ENCODE results near the gene PHB1. TPM values are rescaled to one million over a fixed set of nuclear protein-coding genes. Genes with fewer than 3 reads are reported as not detected.

PHB1 gene
- total RNA-seq: 100 to 1,000 TPM; 390 to 404 TPM

GRCh38 chr17:49414622-49415350, at the start of gene PHB1:
Gene PHB1, minus strand, starts transcription at chr17:49414882. Its CDS starts 1,618 bp downstream, at chr17:49413264.
- Mint-ChIP-seq H3K36me3 (ENCODE audit: low read depth) (peaks cover 21% of the 10 kb centered on the region), H3K4me1 (ENCODE audit: low read depth) (peaks cover 32% of the 10 kb centered on the region), H3K9me3 (no peaks in the 10 kb centered on the region), H3K4me3 (peak within 1 kb of the TSS; percentile 100), H3K27ac (peak within 1 kb of the TSS; percentile 78), H3K27me3 (ENCODE audit: low read depth) (no peaks in the 10 kb centered on the region)
- peak; percentile 99 for DNase-seq
- CTCF ChIA-PET: interaction anchor here (0.5 to 2.1 kb wide), 7 partner anchors 16 to 1012 kb away, joined by 3 to 14 read pairs (median 3); no protein-coding TSS in a partner anchor
- intact Hi-C loops (cut with micrococcal nuclease): loop anchor here (1.0 to 5.0 kb wide), 6 partner anchors 53 to 374 kb away; partner anchors contain the start of genes KAT7, NGFR and SPOP

GRCh38 chr17:49464049-49464448, 49.4 kb upstream of the PHB1 start:
- H3K36me3 Mint-ChIP-seq (ENCODE audit: low read depth): no peaks in the 10 kb centered on the region
- CTCF ChIA-PET: no interaction called here
- no peak overlapping the region for H3K27ac Mint-ChIP-seq
- no peaks in the 10 kb centered on the region for H3K4me1 Mint-ChIP-seq (ENCODE audit: low read depth)
- DNase-seq: no peak
- H3K9me3 Mint-ChIP-seq: peaks cover 2% of the 10 kb centered on the region
- no peak overlapping the region for H3K4me3 Mint-ChIP-seq
- intact Hi-C loops (cut with micrococcal nuclease): no loop called here
- peaks cover 30% of the 10 kb centered on the region for H3K27me3 Mint-ChIP-seq (ENCODE audit: low read depth)

- Mint-ChIP-seq H3K4me1 (ENCODE audit: low read depth) (no peaks in the 10 kb centered on the region), H3K4me3 (no peak overlapping the region), H3K27me3 (ENCODE audit: low read depth) (peaks cover 25% of the 10 kb centered on the region), H3K27ac (no peak overlapping the region), H3K9me3 (peaks cover 2% of the 10 kb centered on the region), H3K36me3 (ENCODE audit: low read depth) (no peaks in the 10 kb centered on the region)
- DNase-seq: no peak
- CTCF ChIA-PET: no interaction called here
- intact Hi-C loops (cut with micrococcal nuclease): no loop called here
These were observed 46.9 kb upstream of the PHB1 start for GRCh38 chr17:49461580-49461979.

- Mint-ChIP-seq H3K36me3 (ENCODE audit: low read depth) (no peaks in the 10 kb centered on the region), H3K27ac (no peak overlapping the region), H3K9me3 (peaks cover 2% of the 10 kb centered on the region), H3K4me1 (ENCODE audit: low read depth) (no peaks in the 10 kb centered on the region), H3K27me3 (ENCODE audit: low read depth) (peaks cover 31% of the 10 kb centered on the region), H3K4me3 (no peak overlapping the region)
- no peak for DNase-seq
- intact Hi-C loops (cut with micrococcal nuclease): no loop called here
- CTCF ChIA-PET: interaction anchor here (0.8 to 1.7 kb wide), 2 partner anchors 29 to 95 kb away, joined by 3 to 4 read pairs; no protein-coding TSS in a partner anchor
These were observed 45.7 kb upstream of the PHB1 start for GRCh38 chr17:49460401-49460800.

GRCh38 chr17:49459401-49459984, 44.8 kb upstream of the PHB1 start:
- no peak for DNase-seq
- Mint-ChIP-seq H3K36me3 (ENCODE audit: low read depth) (no peaks in the 10 kb centered on the region), H3K4me1 (ENCODE audit: low read depth) (no peaks in the 10 kb centered on the region), H3K27ac (no peak overlapping the region), H3K9me3 (peaks cover 2% of the 10 kb centered on the region), H3K27me3 (ENCODE audit: low read depth) (peaks cover 31% of the 10 kb centered on the region), H3K4me3 (no peak overlapping the region)
- intact Hi-C loops (cut with micrococcal nuclease): no loop called here
- CTCF ChIA-PET: interaction anchor here (1.7 kb wide), 1 partner anchor 28 kb away, joined by 4 read pairs; no protein-coding TSS in a partner anchor

- CTCF ChIA-PET: interaction anchor here (1.0 to 2.1 kb wide), 2 partner anchors 22 to 403 kb away, joined by 4 to 6 read pairs; no protein-coding TSS in a partner anchor
- H3K27me3 Mint-ChIP-seq (ENCODE audit: low read depth): peaks cover 21% of the 10 kb centered on the region
- DNase-seq: no peak
- H3K27ac Mint-ChIP-seq: no peak overlapping the region
- H3K4me1 Mint-ChIP-seq (ENCODE audit: low read depth): no peaks in the 10 kb centered on the region
- H3K4me3 Mint-ChIP-seq: no peak overlapping the region
- H3K36me3 Mint-ChIP-seq (ENCODE audit: low read depth): no peaks in the 10 kb centered on the region
- H3K9me3 Mint-ChIP-seq: no peaks in the 10 kb centered on the region
- intact Hi-C loops (cut with micrococcal nuclease): no loop called here
These were observed 43.2 kb upstream of the PHB1 start for GRCh38 chr17:49457564-49458535.

- intact Hi-C loops (cut with micrococcal nuclease): no loop called here
- H3K27me3 Mint-ChIP-seq (ENCODE audit: low read depth): peaks cover 21% of the 10 kb centered on the region
- no peaks in the 10 kb centered on the region for H3K4me1 Mint-ChIP-seq (ENCODE audit: low read depth)
- no peak overlapping the region for H3K27ac Mint-ChIP-seq
- H3K4me3 Mint-ChIP-seq: no peak overlapping the region
- CTCF ChIA-PET: interaction anchor here (1.0 kb wide), 1 partner anchor 405 kb away, joined by 4 read pairs; no protein-coding TSS in a partner anchor
- DNase-seq: no peak
- H3K9me3 Mint-ChIP-seq: no peaks in the 10 kb centered on the region
- no peaks in the 10 kb centered on the region for H3K36me3 Mint-ChIP-seq (ENCODE audit: low read depth)
These were observed 41.7 kb upstream of the PHB1 start for GRCh38 chr17:49456183-49456965.

- H3K27me3 Mint-ChIP-seq (ENCODE audit: low read depth): peaks cover 21% of the 10 kb centered on the region
- H3K9me3 Mint-ChIP-seq: no peaks in the 10 kb centered on the region
- H3K4me3 Mint-ChIP-seq: no peak overlapping the region
- DNase-seq: no peak
- intact Hi-C loops (cut with micrococcal nuclease): no loop called here
- no peaks in the 10 kb centered on the region for H3K4me1 Mint-ChIP-seq (ENCODE audit: low read depth)
- CTCF ChIA-PET: interaction anchor here (0.6 kb wide), 1 partner anchor 253 kb away, joined by 3 read pairs; no protein-coding TSS in a partner anchor
- H3K36me3 Mint-ChIP-seq (ENCODE audit: low read depth): no peaks in the 10 kb centered on the region
- no peak overlapping the region for H3K27ac Mint-ChIP-seq
These were observed 40.7 kb upstream of the PHB1 start for GRCh38 chr17:49455272-49455861.

GRCh38 chr17:49454050-49454449, 39.4 kb upstream of the PHB1 start:
- H3K36me3 Mint-ChIP-seq (ENCODE audit: low read depth): no peaks in the 10 kb centered on the region
- CTCF ChIA-PET: interaction anchor here (0.6 kb wide), 1 partner anchor 481 kb away, joined by 3 read pairs; no protein-coding TSS in a partner anchor
- no peaks in the 10 kb centered on the region for H3K4me1 Mint-ChIP-seq (ENCODE audit: low read depth)
- no peak overlapping the region for H3K4me3 Mint-ChIP-seq
- no peaks in the 10 kb centered on the region for H3K9me3 Mint-ChIP-seq
- peaks cover 17% of the 10 kb centered on the region for H3K27me3 Mint-ChIP-seq (ENCODE audit: low read depth)
- no peak overlapping the region for H3K27ac Mint-ChIP-seq
- intact Hi-C loops (cut with micrococcal nuclease): no loop called here
- no peak for DNase-seq

GRCh38 chr17:49452661-49453060, 38.0 kb upstream of the PHB1 start:
- DNase-seq: no peak
- intact Hi-C loops (cut with micrococcal nuclease): no loop called here
- H3K9me3 Mint-ChIP-seq: no peaks in the 10 kb centered on the region
- no peaks in the 10 kb centered on the region for H3K36me3 Mint-ChIP-seq (ENCODE audit: low read depth)
- no peaks in the 10 kb centered on the region for H3K4me1 Mint-ChIP-seq (ENCODE audit: low read depth)
- no peak overlapping the region for H3K4me3 Mint-ChIP-seq
- peaks cover 15% of the 10 kb centered on the region for H3K27me3 Mint-ChIP-seq (ENCODE audit: low read depth)
- CTCF ChIA-PET: no interaction called here
- no peak overlapping the region for H3K27ac Mint-ChIP-seq

- no peaks in the 10 kb centered on the region for H3K36me3 Mint-ChIP-seq (ENCODE audit: low read depth)
- H3K27ac Mint-ChIP-seq: no peak overlapping the region
- no peak for DNase-seq
- intact Hi-C loops (cut with micrococcal nuclease): no loop called here
- no peaks in the 10 kb centered on the region for H3K4me1 Mint-ChIP-seq (ENCODE audit: low read depth)
- CTCF ChIA-PET: no interaction called here
- H3K27me3 Mint-ChIP-seq (ENCODE audit: low read depth): peaks cover 10% of the 10 kb centered on the region
- no peaks in the 10 kb centered on the region for H3K9me3 Mint-ChIP-seq
- H3K4me3 Mint-ChIP-seq: no peak overlapping the region
These were observed 37.5 kb upstream of the PHB1 start for GRCh38 chr17:49452201-49452600.

All from activated naive CD4-positive, alpha-beta T cell treated with anti-CD3 and anti-CD28 coated beads for 36 hours (primary cell).